B cell (primary cell): ENCODE results near the gene TRPV2.

Experiments
- CTCF ChIP-seq: fragments of 200-600 bp; IDR thresholded peaks from one replicate; pipeline ENCODE4 v1.8.0; 2022; ENCODE audit warnings: antibody characterized with exemption, mild to moderate bottlenecking
- EZH2 ChIP-seq: IDR thresholded peaks from 2 replicates; pipeline ENCODE4 v1.6.1; 2012; ENCODE audit warnings: borderline replicate concordance, low read depth, mild to moderate bottlenecking, moderate library complexity, low read length; ENCODE audit not compliant: insufficient read depth, poor library complexity, severe bottlenecking

GRCh38 chr17:16434662-16435061, 19.3 kb downstream of the TRPV2 start:
- no peak for TF ChIP-seq CTCF
- TF ChIP-seq EZH2 = no peak
